Right lobe of liver (tissue), 4 donors: ENCODE measurements around the gene NAA20.

Source experiments
- POLR2A ChIP-seq: fragments of 450-650 bp; IDR thresholded peaks from one replicate; pipeline ENCODE4 v1.6.1; 2017; ENCODE audit warnings: antibody characterized with exemption, mild to moderate bottlenecking
- TF ChIP-seq, protein P1 (sequence below), 4 donors: fragments of 200-600 bp in 3 of 4; fragments of 450-650 bp in 1 of 4; IDR thresholded peaks; one replicate each; pipeline versions ENCODE4 v1.5.1 to v1.8.0; 2016 to 2022; ENCODE audit warnings: antibody characterized with exemption in 4 of 4, mild to moderate bottlenecking in 2 of 4
- donor health status: DM: no; HTN: no; CAD: no.
- donor health status: DM: no; HTN: no; CAD: no.
- donor health status: DM: no; HTN: yes; CAD: no.

DNA sequence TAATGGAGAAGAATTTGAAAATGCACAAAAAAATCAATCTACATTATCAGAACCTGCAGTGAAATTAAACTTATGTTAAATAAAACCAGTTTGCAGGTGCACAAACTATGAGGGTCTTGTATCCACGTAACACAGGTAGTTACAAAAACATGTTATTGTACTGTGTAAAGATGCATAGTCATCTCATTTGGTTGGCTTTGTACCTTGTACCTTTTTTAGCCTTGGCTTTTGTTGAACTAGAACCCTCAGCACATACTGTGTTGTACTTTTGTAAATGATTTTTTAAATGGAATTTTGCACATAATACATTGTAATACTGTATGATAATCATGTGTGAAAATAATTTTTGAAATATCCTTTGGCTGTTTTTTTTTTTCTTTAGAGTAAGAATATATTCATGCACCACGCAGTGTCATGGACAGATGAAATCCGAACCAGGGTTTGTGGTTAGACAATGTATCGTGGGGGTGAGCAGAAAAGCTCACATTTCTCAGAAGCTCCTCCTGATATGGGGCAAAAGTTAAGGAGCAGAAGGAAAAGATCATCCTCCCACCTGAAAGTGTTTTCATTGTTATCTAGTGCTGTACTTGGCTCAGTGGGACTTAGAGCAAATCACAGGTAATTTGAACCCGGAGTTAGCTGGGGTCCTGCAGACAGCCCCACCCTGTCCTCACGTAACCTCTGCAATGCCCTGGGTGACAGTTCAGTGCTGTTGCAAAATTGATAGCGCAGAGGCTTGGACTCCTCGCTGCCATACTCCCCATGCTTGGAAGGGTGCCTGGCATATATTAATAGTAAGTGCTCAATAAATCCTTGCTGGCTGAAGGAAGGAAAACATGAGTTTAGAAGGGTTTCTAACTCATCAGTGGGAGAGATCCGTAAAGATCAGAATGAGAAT is 14.8 kb upstream of the NAA20 start:
- TF ChIP-seq, protein P1, sequence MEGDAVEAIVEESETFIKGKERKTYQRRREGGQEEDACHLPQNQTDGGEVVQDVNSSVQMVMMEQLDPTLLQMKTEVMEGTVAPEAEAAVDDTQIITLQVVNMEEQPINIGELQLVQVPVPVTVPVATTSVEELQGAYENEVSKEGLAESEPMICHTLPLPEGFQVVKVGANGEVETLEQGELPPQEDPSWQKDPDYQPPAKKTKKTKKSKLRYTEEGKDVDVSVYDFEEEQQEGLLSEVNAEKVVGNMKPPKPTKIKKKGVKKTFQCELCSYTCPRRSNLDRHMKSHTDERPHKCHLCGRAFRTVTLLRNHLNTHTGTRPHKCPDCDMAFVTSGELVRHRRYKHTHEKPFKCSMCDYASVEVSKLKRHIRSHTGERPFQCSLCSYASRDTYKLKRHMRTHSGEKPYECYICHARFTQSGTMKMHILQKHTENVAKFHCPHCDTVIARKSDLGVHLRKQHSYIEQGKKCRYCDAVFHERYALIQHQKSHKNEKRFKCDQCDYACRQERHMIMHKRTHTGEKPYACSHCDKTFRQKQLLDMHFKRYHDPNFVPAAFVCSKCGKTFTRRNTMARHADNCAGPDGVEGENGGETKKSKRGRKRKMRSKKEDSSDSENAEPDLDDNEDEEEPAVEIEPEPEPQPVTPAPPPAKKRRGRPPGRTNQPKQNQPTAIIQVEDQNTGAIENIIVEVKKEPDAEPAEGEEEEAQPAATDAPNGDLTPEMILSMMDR (IDR thresholded peaks at IDR 0.05) = no peak
- TF ChIP-seq POLR2A = no peak
